Femur (tissue), 1 donor: ENCODE data around the gene IGFBP5.

Experiments used
- DNase-seq: peaks from one replicate; pipeline ENCODE4 v3.0.0-alpha.2; 2017

Gene IGFBP5

DNA sequence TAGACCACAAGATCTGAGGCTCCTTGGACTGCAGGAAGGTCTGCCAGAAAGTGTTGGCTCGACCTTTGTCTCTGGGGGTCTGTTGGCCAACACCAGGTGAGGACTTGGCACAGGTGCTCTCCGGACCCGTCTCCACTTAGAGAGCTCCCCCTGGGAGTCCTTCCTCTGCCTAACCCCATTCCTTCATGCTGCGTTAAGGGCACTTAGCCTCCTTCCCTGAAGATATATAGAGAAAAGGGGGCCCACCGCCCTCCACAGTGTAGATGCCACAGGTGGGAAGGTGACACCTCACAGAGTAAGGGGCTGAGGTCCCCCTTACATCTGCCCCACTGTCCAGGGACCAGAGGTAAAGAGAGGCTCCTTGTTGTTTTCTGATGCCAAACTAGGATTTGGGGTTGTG, 8.2 kb downstream of the IGFBP5 start:
- no peak for DNase-seq

DNA sequence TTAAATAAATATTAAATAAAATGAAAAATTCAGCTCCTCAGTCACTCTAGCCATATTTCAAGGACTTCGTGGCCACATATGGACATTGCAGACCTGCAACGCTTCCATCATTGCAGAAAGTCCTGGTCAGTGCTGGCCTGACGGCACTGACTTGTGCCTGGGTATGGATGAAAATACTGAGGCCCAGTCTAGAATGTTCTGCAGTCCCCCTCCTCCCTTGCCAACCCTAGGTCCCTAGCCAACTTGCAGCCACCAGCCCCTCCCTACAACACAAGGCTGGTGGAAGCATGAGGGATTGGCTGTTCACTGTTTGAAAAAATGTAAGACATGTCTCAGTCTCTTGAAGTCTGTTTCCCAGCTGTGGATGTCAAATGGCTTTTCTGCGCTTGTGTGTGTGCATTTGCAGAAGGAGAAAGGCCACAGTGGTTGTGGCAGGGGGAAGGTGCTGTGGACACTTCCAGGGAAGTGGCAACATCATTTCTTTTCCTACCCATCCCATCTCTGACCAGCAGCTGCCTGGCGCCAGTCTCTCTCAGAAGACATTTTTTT, 9.9 kb downstream of the IGFBP5 start:
- DNase-seq, result no peak

DNA sequence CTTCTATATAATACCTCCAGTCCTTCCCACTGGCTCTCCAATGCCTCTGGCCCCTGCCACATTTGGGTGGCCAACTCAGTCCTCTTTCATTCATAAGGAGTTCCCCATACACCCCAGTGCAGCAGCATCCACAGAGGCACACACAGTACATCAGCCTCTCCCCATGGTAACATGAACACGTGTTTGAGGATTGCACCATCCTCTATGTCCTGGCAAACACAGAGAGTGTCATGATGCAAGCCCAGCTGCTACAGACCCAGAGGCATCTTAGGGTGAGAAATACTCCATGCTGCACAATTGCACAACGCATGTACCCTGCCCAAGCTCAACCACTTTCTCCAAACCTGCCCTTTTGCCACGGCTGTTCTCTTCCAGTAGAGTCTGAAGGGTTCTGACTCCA, 11.5 kb downstream of the IGFBP5 start:
- peak; percentile 53 for DNase-seq

DNA sequence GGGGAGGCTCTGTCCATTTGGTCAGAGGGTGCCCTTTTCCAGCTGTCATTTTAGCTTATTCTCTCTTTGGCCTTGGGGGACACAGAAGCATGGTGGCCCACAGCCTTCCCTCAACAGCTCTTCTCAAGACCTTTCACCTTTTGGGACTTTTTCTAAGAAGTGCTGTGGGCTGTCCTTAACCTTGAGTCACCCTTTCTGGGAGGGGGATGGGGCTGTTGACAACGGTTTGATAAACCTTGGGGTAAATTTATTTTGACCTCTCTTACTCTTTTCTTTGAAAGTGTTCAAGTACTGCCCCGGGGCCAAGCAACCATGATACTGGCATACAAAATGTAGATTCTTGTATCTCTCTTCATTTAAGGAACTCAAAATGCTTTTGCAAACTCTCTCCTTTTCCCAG, 13.7 kb downstream of the IGFBP5 start:
- DNase-seq, result no peak

DNA sequence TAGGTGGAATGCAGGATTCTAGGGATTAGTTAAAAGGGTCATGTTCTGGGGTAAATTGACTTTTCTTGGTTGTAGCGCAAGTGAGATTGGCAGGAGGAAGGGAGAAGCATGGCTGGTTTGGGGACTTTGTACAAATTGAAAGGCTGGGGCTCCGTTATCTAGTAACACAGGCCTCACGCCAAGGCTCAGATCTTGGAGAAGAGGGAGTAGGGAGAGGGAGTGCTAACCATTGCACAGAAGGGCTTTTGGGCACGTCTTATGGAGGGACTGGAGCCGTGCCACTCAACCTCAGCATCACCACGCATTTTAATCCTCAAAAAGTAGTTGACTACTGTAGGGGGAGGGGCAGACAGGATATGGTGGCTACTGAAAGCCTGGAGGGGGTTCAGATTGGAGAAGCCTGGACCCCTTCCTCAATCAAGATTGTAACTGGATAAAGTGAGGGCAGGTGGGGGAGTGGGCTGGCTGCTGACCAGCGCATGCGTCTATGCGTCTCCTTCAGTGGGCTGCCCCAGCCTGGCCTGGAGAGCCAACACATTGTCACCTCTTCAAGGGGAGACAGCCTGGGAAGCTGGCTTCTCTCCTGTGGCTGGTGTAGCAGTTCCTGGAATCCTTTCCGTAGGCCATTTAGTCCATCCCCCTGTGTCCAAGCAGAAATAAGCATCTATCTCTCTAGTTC, 14.3 kb downstream of the IGFBP5 start:
- DNase-seq, result no peak

DNA sequence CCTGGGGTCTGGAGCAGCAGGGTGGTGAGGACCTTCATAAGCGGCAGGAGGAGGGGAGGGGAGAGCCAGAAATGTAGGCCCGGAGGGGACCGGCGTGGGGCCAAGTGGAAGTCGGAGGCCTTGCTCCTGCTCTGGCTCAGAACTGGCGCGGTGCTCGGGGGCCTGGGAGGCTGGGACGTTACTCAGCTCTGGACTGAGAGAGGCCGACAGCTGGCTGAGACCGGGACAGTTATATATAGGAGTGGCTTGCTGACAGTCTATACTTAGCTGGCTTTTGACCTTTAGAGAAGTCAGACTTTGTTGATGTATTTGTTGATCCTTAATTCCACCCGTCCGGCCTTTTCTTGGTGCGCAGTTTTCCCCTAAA, 15.7 kb downstream of the IGFBP5 start:
- peak; percentile 82 for DNase-seq

DNA sequence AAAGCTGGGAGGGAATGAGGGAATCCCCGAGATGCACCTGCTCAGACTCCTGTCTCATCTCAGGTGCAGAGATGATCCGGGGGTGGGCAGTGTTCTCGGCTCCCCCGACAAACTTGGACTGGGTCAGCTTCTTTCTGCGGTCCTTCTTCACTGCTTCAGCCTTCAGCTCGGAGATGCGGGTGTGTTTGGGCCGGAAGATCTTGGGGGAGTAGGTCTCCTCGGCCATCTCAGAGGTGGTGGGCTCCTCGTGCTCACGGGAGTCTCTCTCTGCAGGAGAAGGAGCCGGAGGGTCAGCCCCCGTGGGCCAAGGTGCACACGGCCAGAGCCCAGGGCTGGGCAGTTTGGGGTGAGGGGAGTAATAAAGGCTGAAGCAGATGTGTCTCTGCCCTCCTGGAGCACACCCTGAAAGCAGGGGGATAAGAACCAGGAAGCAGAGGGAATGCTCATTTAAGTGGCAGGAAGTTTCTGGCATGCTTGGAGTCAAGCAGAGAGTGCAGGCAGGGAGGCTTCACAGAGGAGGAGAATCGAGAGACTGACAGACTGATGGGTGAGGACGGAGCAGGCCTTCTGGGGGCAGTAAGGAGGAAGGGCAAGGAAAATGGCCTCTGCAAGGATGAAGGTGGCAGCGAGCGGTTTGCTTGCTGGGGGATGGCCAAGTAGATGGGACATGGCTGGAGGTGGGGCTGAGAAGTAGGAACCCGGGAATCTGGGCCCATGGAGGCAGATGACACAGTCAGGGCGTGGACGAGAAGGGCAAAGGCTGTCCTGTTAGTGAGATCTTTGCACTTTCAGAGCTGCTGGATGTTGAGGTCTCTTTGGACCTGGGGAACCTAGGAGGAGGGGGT, 16.3 kb downstream of the IGFBP5 start:
- DNase-seq, result no peak

DNA sequence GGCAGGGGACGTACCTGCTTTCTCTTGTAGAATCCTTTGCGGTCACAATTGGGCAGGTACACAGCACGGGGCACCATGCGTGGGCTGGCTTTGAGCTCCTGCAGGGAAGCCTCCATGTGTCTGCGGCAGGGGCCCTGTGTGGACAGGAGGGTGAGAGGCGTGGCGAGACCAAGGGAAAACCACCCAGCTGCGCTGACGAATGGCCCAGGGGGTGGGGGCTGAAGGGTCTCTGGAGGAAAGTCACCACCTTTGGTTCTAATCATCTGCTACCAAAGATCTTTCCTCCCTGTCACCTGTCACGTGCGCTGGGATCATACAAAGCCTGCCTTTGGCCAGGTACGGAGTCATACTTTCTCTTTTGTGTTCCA, 17.3 kb downstream of the IGFBP5 start:
- no peak for DNase-seq

DNA sequence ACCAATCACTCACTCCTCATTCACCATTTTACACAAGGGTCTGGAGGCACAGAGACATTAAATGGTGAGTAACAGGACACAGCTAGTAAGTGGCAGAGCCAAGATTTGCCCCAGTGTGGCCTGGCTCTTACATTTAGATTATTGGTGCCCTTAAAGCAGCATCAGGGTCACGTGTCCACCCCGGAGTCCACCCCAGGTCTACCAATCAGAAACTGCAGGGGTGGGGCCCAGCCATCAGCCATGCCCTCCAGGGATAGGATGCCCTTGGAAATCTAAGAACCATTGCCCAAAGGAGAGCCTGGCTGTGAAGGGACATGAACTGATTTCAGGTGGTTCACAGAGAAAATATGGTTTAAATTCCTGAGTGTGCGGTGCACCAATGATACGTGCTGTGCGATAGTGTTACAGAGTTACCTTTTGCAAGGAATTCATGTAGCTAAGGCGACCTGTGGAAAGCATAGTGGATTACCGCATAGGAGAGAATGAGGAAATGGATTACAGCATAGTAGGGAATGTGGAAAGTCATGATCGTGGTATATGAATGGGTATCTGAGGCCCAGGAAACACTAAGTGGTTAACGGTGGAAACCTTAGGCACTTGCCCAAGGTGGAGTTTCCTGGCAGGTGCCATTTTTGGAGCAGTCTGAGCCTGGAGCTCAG, 17.8 kb downstream of the IGFBP5 start:
- no peak for DNase-seq

DNA sequence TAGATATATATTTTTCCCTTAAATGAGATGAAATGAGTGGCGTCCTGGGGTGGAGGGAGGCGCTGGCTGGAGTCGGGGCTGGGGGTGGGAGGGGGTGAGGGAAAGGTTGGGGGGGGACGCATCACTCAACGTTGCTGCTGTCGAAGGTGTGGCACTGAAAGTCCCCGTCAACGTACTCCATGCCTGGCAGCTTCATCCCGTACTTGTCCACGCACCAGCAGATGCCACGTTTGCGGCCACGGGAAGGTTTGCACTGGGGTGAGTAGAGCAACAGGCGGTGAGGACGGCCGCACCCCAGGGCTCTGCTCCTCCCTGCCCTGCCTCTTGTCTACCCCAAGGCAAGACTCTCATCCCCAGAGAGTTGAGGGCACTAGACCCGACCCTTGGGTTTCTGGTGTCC, 18.7 kb downstream of the IGFBP5 start:
- no peak for DNase-seq

DNA sequence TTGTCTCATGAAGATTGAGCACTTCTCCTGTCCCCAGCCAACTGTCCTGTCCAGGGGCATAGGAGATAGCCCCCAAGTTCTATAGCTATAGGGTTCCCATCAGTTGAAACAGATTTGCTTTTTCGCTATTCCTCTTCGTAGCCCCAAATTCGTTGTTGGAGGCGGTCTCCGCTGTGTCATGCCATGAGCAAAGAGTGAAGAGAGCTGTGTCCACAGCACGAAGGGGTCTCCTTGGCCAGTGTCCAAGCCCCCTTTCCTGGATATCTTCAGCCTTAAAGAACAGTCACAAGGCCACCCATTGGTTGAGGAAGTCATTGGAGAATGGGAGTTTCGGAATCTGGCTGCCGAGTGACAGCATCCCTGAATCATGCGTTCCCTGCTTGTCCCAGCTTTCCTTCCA, 21.0 kb downstream of the IGFBP5 start:
- DNase-seq, result no peak

DNA sequence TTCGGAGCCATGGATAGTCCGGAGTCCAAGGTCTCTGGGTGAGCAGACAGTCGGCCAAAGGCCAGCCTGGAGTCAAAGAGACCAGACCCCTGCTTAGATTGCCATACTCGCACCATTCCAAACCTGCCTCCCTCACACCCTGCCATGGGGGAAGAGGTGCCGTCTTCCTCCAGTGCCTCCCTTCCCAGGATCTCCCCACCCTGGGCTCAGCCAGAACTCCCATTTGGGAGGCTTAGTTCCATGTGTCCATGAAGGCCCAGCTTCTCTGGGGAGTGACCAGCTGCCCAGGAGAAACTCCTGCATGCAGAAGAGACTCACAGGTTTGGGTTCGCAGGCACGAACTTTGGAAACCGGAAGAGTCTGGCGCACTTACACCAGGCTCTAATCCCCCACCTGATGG, 21.7 kb downstream of the IGFBP5 start:
- DNase-seq, result no peak

DNA sequence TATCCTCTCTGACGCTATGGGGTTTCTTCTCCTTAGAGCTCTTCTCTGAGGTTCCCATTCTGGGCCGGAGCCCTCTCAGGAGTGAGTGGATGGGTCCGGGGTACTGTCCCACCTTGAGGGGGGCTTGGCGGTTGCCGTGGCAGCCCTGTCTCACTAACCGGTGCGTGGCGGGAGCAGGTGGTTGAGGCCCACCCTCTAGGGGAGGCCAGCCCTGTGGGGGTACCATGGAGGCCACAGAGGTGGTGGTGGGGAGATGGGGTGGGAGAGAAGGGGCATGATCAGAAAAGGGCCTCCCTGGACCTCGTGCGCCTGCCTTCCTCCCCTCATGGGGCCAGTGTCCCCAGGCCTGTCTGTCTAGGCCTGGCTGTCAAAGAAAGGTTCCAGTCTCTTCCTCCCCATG, 22.3 kb downstream of the IGFBP5 start:
- no peak for DNase-seq

DNA sequence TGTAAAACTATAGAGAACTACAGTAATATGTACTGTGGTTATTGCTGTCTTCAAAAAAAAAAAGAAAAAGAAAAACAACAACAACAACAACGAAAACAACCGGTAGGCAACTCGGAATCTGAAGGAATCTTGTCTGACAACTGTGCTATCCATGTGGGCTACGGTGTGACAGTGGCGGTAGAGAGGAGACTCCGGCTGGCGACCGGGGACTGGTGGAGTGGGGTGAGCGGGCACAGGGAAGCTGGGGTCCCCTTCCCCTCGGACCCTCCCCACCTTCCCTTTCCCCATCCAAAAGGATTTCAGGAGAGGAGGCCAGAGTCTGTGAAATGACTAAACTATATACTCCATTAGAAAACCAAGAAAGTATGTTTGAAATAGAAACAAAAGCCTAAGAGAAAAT, 22.9 kb downstream of the IGFBP5 start:
- no peak for DNase-seq

DNA sequence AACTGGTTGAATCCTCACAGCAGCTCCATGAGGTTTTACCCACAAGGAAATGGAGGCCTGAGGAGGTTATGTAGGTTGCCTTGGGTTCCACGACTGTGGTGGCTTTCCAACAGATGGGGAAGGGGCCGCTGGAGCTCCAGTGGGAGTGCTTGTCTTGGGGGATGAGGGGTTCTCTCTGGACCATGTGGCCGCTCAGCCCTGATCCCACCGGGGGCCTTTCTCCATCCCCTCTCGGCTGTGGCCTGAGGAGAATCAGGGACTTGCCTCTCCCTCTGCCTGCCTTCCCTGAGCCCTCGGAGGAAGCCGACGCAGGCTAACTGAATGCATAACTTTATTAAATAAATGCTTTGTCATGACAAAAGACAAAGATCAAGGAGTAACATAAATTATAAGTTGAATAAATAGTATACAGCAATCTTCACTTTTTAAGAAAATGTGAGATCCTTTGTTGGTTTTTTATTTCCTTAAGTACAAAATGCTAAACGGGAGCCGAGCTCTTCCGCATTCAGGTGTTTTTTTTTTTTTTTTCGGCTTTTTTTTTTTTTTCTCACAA, 23.5 kb downstream of the IGFBP5 start:
- no peak for DNase-seq

DNA sequence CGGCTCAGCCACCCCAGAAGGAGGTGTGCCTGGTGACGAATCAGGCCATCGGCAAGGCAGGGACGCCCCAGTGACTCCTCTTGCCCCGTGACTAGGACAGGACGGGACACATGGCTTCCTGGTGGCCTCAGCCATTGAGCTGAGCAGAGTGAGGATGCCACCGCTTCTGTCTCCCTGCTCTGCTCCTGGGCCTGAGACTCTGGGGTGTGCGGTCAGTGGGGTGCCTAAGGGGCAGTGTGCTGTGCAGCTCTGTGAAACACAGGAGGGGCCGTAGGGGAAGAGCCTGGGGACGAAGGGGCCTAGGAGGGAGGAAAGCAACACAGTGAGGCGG, 24.3 kb downstream of the IGFBP5 start:
- no peak for DNase-seq

DNA sequence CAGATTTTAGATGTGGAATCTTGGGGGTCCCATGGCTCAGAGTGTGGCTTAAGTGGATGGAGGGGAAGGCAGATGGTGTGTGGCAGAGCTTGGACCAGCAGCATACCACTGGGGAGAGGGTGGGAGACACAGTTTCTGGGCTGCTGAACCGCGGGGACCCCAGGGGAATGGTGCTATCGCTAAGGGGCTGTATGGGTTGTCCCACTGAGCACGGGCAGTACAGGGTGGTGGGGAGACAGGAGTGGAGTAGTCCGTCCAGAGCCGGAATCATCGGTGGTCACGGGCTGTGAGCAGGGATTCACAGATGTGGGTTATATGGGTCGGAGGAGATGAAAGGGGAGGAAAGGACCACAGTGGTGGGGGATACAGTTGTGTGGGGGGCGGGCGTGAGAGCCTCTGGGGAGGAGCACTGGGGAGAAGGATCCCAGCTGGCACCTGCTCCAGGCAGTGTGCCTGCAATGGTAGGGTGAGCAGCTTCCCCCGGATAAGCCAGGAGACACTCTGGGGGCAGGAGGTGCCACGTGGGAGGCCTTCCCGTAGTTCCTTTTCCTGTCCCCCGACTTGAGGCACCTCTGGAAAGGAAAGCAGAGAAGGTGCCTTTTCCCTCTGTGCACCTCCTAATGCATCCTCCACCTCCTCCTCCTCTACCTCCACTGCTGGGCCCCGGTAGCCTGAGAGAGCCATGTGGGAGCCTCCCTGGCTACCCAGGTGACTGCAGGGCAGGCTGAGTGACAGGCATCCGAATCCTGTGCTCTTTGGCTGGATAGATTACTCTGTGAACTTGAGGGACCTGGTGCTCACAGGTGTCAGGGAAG, 24.9 kb downstream of the IGFBP5 start:
- DNase-seq, result no peak

DNA sequence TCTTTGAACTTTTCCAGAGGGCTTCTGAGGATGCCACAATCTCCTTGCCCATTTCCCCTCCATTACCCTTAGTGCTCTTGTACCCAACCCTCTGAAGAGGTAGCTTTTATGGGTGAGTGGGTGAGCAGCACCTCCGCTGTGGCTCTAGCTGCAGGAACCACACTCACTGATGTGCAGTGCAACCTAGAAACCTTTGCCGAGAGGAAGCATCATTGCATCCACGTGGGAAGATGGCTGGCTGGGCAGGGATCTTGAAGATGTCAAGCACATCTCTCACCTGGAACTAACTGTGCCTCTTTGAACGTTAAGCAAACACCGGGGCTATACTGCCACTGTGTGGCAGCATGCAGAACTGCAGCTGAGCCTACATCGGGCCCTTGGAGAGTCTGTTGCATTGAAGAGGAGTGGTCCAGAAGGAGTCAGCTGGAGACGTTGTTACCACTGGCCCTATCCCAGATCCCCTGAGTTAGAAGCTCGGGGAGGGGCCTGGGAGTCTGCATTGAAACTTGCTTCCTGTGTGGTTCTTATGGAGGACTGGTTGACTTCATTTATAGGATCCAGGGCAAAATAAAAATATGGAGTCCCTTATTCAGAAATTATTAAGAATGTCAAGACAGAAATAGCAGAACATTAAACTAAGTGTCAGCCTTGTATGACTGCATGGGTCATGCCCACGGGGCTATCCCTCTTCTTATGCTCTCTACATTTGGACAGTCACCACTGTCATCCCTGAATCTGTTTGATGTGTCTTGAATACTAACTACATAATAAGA, 28.7 kb downstream of the IGFBP5 start:
- peak; percentile 87 for DNase-seq

DNA sequence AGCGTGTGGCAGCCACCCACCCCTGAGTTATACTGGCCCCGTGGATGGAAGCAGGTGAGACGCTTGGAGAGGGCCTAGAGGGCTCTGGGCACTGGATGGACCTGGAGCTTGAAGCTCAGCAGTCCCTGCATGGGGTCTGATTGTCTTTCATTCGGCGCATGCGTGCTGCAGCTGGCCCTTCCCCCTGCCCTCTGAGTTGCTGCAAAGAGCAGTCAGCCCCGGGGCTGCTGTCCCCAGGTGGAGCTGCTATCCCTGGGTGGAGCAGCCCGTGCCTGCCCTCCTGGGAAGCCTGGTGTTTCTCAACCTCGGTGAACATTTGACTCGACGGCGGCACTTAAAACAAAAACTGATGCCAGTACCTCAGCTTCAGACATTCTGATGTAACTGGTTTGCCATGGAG, 29.6 kb downstream of the IGFBP5 start:
- no peak for DNase-seq

DNA sequence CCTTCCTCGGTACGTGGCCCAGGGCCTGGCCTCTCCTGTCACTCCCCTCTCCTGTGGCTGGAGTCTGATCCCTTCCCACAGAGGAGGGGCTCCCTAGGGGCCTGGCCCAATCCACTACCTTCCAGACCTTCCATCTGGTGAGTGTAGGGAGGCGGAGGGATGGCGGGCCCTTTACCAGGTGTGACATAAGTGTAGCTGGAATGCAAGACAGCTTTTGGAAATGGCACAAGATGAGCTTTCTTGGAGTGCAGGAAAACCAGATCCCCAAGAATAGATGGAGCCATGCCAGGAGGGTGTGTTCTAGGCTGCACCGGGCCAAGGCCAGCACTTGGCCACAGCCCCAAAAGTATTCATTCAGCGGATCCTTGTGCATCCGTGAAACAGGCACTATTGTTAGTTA, 30.1 kb downstream of the IGFBP5 start:
- peak; percentile 66 for DNase-seq

DNA sequence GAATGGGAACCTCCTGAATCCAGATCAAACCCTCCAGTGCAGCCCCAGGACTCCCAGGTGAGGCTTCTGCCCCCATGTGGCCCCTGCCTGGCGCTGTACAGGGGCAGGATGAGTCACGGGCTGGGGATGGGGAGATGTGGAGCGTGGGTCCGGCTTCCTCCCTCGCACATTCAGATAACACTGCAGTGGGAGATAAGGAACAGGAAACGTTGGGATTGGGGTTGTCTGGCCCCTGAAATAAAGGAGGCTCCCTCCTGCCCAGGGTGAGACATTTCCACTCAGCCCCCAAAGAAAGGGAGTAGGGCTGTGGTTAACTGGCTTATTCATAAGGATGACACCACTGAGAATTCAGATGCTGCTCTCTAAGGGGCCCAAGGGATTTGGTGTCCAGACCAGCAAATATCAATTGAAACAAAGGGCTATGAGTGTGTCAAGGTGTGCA, 30.7 kb downstream of the IGFBP5 start:
- DNase-seq, result no peak

DNA sequence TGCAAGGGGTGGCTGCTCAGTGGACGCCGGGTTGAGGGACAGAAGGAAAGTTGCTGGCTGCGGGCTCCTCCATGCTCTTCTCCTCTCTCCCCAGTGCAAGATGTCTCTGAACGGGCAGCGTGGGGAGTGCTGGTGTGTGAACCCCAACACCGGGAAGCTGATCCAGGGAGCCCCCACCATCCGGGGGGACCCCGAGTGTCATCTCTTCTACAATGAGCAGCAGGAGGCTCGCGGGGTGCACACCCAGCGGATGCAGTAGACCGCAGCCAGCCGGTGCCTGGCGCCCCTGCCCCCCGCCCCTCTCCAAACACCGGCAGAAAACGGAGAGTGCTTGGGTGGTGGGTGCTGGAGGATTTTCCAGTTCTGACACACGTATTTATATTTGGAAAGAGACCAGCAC, 31.5 kb downstream of the IGFBP5 start:
- DNase-seq, result no peak
